ENCODE results near the gene CYB561D2. TPM values are rescaled to one million over a fixed set of nuclear protein-coding genes. Genes with fewer than 3 reads are reported as not detected.

Gene CYB561D2
- total RNA-seq, 1 donor from 2014 or later = 11.5 TPM

GRCh38 chr3:50365080-50365841 lies 14.6 kb downstream of the CYB561D2 start:
- no peaks in the 10 kb centered on the region for H3K36me3 ChIP-seq
- H3K27me3 ChIP-seq = no peaks in the 10 kb centered on the region
- intact Hi-C loops (cut with DNase I) = no loop called here
- no peak for DNase-seq (ENCODE audit: extremely low spot score in 2 of 2)
- H3K4me3 ChIP-seq = peak overlapping the region; percentile 57 to 71
- H3K9me3 ChIP-seq = no peaks in the 10 kb centered on the region
- H3K4me1 ChIP-seq = peaks cover 22% of the 10 kb centered on the region
- TF ChIP-seq POLR2A (IDR thresholded peaks at IDR 0.05) (peak in 1 of 2 donors; percentile 22), CTCF (IDR thresholded peaks at IDR 0.05) (no peak), POLR2AphosphoS5 (IDR thresholded peaks at IDR 0.05; ENCODE audit: insufficient read depth in 1 of 2, low read depth in 1 of 2) (peak; percentile 14 to 59)
- H3K27ac ChIP-seq = peak overlapping the region; percentile 53

- Histone ChIP-seq H3K27ac (no peak overlapping the region), H3K9me3 (no peaks in the 10 kb centered on the region), H3K4me1 (peaks cover 22% of the 10 kb centered on the region), H3K4me3 (peak overlapping the region; percentile 57 to 71), H3K36me3 (no peaks in the 10 kb centered on the region), H3K27me3 (no peaks in the 10 kb centered on the region)
- TF ChIP-seq POLR2A (IDR thresholded peaks at IDR 0.05) (no peak), CTCF (IDR thresholded peaks at IDR 0.05) (no peak), POLR2AphosphoS5 (IDR thresholded peaks at IDR 0.05; ENCODE audit: insufficient read depth in 1 of 2, low read depth in 1 of 2) (no peak)
- no peak for DNase-seq (ENCODE audit: extremely low spot score in 2 of 2)
- intact Hi-C loops (cut with DNase I) = no loop called here
These were observed 15.2 kb downstream of the CYB561D2 start for GRCh38 chr3:50365842-50366220.

DNA sequence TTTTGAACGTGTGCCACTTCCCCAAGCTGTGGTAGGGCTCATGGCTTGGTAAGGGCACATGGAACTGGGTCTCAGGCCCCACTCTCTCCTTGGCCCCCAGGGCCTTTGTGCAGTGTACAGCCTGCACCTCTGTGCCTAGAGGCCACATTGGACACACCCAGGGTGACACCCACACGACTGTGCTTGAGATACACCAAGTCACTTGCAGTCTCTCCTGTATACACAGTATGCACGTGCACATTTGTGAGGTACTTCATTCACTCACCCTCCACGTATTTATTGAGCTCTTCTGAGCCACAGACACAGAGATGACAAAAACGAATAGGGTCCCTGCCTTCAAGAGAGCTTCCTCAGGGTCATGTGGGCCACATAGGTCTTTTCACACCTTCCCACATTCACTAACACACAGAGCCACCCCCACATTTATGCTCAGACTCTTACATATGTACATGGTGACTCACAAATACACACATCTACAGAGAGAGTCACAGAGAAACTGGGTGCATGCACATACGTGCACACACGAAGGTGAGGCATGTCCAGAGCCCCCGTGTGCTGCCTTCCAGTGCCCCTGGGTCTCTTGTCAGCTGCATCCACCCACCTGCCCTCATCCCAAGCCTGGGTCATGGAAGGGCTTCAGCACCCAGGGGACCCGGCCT lies 18.5 kb downstream of the CYB561D2 start:
- intact Hi-C loops (cut with DNase I) = no loop called here
- Histone ChIP-seq H3K4me3 (no peak overlapping the region), H3K27ac (no peak overlapping the region), H3K9me3 (no peaks in the 10 kb centered on the region), H3K27me3 (no peaks in the 10 kb centered on the region), H3K4me1 (peaks cover 20% of the 10 kb centered on the region), H3K36me3 (no peaks in the 10 kb centered on the region)
- no peak for TF ChIP-seq POLR2AphosphoS5 (IDR thresholded peaks at IDR 0.05; ENCODE audit: insufficient read depth in 1 of 2, low read depth in 1 of 2)
- TF ChIP-seq CTCF (IDR thresholded peaks at IDR 0.05) = no peak
- no peak for TF ChIP-seq POLR2A (IDR thresholded peaks at IDR 0.05)
- no peak for DNase-seq (ENCODE audit: extremely low spot score in 2 of 2)

DNA sequence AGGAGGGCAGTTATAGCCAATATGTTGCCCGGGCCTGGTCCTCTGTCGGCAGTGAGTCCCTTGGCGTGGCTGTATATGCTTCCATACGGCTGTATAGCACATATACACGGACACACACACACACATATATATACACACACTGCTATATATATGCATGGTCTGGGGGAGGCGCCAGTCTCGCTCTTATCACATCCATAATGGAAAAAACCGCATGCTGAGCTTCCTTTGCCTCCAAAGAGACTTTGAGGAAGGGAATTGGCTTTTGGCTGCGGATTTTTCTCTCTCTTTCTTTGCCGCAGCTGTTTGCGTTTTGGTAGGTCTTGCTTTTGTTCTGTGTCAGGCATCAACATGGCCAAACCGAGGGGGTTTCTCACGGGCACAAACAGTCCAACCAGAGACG lies 19.9 kb downstream of the CYB561D2 start:
- Histone ChIP-seq H3K4me1 (peaks cover 8% of the 10 kb centered on the region), H3K27me3 (no peaks in the 10 kb centered on the region), H3K36me3 (no peaks in the 10 kb centered on the region), H3K4me3 (no peak overlapping the region), H3K9me3 (no peaks in the 10 kb centered on the region), H3K27ac (no peak overlapping the region)
- no peak for TF ChIP-seq CTCF (IDR thresholded peaks at IDR 0.05)
- no peak for TF ChIP-seq POLR2A (IDR thresholded peaks at IDR 0.05)
- TF ChIP-seq POLR2AphosphoS5 (IDR thresholded peaks at IDR 0.05; ENCODE audit: insufficient read depth in 1 of 2, low read depth in 1 of 2) = no peak
- intact Hi-C loops (cut with DNase I) = no loop called here
- no peak for DNase-seq (ENCODE audit: extremely low spot score in 2 of 2)

Data from vagina (tissue), 2 donors.